CD4-positive, alpha-beta T cell treated with Interleukin-15 for 1 hour (primary cell): ENCODE measurements around the gene MED8.

Experiments used
- DNase-seq: peaks from one replicate; pipeline ENCODE4 v3.0.0-alpha.2; 2020

MED8 gene, protein sequence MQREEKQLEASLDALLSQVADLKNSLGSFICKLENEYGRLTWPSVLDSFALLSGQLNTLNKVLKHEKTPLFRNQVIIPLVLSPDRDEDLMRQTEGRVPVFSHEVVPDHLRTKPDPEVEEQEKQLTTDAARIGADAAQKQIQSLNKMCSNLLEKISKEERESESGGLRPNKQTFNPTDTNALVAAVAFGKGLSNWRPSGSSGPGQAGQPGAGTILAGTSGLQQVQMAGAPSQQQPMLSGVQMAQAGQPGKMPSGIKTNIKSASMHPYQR

DNA sequence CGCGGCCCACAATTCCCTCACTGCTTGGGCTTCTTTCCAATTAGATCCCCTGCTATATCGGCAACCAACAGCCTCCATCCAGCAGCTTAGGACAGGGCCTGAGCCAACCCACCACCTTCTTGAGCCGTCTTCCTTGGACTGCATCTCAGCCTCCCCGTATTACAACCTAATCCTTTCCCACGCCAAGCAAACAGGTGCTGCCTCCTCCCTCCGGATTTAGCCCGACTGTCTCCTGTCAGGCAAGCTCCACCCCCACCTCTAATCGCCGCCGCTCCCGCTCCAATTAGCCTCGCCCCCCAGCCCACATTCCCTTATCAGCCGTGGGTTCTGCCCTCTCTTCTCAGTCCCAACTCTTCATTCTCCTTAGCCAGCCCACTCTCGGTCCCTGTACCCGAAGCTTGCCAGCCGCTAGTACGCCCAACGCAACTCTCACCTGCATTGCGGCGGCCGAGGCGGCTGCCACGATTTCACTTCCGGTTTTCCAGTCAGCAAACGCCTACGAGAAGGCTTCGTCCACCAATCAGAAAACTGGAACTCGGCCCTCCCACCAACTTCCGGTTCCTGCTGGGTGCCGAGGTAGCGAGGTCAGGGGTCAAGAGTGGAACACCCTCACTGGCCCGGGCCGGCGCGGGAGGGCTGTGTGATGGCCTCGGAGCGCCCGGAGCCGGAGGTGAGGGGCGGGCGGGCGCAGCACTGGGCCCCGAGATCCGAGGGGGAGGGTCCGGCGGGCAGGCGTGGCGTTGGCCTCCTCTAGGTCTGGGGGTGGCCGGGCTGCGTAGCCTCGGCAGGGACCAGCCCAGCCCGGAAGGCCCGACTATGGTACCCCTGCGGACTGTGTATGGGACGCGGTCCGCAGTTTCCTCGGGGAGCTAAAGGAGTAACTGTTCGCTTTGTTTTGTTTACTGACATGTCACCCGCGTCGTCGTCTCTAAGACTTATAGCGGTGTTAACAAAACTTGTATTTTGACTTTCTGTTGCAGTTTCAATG lies at the start of gene MED8, which contains the start of gene SZT2:
MED8 (minus strand) TSS at position 475 of the 988 bp plus-strand sequence; CDS start at position 439, 36 bp downstream.
SZT2 (plus strand) TSS at position 574 of the 988 bp plus-strand sequence; CDS start at position 644, 70 bp downstream.
- DNase-seq, result peak; percentile 95

DNA sequence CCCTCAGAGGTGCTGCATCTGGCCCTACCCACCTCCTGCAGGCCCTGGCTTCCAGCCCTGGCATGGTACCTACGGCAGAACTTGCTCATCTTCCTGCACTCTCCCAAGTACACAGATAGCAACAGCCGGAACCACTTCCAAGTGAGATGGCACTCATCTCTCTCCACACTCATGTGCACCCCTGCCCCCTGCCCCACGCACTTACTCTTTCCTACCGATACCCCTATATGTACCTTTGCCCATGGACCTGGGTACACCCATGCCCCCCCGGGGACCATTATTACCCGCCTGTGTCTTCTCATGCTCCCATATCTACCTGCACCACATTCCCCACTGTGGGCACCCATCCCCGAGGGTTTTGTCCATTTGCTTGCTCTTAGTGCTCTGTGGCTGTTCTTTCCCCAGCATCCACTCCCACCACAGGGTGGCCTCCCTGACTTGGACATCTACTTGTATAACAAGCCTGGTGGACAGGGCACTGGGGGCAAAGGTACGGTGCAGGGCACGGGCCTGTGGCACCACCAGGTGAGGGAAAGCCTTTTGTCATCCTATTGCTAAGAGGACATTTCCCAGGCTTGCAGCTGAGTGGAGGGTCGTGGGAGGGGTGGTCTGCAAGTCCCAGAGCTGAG lies 49.5 kb upstream of the MED8 start:
- DNase-seq, result no peak

DNA sequence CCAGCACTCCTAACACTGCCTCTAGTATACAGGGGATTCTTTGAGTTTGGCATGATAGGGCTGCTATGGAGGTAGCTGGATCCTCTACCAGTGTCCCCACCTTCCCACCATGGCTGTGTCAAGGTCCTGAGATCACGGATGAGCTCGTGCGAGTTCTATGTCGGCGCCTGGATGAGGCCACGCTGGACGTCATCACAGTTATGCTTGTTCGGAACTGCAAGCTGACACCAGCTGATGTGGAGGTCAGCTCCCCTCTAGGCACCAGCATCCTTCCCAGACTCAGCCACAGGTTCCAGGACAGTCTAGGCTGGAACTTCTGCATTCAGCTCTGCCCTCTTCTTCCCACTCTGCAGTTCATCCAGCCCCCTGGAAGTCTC lies 49.0 kb upstream of the MED8 start:
- DNase-seq, result no peak

DNA sequence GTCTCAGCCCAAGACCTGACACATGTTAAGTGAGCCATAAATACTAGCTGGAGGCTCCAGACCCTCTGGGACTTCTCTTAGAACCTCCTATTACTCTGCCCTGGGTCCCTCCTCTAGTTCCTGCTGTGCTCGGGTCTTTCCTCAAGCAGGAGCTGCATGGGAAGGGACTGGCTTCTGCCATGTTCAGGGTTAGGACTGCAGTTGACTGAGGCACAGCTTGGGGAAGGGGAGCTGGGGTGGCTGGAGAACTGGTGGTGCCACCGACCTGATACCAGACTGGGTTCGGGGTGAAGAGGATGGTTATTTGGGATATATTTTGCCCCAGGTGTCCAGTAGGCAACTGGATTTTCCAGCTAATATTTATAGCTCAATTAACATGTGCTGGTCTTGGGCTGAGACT lies 48.4 kb upstream of the MED8 start:
- no peak for DNase-seq

DNA sequence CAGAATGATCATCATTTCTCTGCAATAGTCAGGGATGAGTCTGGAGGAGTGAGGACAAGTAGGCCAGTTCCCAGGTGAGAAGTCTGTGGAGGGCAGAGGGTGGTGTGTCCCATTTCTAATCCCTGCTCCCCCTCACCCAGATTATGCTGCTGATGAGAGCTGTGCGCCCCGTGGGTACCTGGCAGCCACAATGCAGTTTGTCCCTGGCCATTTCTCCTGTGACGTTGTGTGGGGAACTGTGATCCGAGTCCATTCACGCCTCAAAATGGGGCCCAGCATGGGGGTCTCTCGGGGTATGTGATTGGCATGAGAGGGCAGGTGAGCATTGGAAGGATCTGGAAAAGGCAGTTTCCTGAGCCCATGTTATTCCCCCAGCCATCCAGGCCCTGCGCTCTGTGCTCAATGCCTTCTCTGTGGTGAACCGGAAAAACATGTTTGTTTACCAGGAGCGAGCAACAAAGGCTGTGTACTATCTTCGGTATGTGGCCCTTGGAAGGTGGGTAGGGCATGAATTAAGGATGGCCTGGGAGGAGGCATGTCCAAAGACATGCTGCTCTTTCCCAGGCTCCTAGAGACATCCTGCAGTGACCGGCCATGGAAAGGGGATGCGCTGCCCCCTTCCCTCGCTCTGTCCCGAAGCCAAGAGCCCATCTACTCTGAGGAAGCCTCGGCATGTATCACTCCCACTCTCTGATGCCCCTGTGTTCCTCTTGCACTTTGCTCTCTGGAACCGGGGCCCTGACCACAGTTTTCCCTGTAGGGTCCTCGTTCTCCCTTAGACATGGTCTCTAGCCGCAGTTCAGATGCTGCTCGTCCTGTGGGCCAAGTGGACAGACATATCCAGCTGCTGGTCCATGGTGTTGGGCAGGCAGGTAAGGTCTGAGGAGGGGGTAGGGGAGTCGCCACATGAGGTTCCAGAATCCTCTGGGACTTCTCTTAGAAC lies 47.7 kb upstream of the MED8 start:
- no peak for DNase-seq

DNA sequence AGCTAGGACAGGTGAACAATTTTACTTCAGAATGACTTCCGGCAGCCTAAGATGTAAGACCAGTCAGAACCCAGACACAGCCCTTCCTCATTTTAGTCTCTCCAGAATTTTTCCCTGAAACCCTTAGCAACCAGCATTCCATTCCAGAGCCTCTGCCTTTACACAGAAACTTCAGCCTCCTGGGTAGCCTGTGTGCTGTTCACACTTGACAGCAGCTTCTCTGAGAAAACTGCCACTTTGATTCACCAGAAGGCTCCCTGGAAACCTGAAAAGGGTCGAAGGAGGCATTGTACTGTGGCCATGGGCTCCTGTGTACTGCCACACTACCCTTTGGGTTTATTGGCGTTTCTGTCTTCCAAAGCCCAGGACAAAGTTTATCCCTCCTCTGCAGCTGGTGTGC lies 46.8 kb upstream of the MED8 start:
- DNase-seq, result no peak

DNA sequence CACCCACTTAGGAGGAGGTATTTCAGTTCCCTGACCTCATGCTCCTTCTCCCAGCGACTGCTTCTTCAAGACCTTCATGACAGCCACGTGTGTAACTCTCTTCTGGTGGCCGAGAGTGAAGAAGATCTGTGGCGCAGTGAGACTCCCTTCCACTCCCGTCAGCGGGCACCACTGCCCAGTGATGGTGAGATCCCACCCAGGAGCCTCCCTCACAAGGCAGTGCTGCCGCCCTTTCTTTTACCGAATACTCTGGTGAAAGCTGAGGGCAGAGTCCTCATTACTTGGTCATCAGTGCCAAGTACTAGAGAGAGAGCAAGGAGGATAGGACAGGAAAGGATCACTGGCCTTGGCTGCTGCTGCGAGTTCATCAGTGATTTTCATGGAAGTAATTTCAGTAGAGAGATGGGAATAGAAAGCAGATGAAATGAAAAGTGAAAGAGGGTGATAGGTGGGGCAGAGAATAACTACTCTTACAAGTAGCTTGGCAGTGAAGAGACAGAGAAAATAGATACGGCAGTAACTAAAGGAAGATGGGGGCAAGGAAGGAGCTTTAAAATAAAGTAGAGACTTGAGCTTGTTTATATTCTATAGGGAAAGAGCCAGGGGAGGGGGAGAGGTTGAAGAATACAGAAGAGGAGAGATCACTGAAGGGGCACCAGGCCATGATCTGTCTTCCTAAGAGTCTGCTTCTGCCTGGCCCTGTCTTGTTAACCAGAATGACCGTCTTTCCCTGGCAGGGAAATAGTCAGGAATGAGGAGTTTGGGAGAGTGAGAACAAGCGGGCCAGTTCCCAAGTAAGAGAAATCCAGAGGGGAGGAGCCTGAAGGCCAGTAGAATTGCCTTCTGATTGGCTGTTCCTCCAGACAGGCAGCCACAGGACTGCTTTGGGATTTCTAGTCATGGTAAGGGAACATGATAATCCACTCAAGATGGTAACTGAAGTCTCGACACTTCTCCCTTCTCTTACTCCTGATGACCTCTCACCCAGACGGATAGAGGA lies 45.8 kb upstream of the MED8 start:
- DNase-seq, result no peak

DNA sequence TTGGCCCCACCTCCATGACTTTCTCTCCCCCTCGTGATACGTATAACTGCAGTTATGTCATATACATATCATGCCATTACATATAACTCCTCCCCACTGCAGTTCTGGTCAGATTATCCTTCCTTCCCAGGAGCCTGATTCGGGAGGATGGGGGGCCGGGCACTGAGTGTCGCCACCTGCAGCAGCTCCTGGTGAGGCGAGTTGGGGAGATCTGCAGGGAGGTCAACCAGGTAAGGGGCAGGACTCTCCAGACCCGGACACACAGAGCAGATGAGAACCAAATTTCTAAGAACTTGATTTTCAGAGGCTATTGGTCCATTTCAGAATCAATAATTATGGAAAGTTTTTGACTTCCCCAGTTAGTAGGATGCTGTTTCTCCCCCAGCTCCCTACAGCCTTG lies 44.7 kb upstream of the MED8 start:
- DNase-seq, result no peak

DNA sequence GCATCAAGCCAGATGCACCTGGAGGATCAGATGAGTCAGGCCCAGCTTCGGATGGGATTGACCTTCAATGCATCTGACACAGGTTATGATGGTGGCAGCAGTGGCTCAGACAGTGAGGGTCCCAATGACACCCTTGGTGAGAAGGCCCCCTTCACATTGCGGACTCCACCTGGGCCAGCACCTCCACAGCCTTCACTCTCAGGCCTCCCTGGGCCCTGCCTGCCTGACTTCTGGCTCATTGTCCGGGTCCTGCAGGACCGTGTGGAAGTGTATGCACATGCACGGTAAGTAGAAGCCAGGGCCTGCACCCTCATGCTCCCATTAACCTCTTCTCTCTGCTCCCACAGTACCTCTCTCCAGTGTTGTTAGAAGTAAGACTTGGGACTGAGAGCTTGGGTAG lies 43.3 kb upstream of the MED8 start:
- no peak for DNase-seq

DNA sequence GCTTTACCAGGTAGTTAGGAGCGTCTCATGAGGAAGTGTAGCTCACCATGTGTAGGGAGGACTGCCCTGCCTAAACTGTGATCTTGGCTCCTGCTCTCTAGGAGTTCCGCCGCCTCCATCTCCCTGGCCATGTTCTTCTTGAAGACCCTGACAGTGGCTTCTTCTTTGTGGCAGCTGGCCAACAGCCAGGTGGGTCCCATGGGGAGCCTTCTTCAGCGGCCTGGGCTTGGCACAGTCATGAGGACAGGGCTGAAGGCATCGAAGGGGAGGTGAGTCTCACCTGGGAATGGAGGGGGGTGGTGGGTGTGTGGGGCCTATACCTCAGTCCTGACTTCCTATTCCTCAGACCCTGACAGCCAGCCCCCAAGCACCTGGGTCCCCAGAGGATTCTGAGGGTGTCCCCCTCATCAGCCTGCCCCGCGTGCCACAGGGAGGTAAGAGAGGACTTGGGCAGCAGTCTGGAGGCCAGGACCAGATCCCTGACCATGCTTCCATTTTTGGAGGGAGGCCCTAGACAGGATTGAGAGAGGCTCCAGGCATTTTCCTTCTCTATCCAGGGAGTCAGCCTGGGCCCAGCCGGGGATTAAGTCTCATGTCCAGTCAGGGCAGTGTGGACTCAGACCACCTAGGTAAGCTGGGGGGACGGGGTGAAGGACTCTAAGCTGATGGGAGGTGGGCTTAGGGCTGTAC lies 42.7 kb upstream of the MED8 start:
- no peak for DNase-seq

DNA sequence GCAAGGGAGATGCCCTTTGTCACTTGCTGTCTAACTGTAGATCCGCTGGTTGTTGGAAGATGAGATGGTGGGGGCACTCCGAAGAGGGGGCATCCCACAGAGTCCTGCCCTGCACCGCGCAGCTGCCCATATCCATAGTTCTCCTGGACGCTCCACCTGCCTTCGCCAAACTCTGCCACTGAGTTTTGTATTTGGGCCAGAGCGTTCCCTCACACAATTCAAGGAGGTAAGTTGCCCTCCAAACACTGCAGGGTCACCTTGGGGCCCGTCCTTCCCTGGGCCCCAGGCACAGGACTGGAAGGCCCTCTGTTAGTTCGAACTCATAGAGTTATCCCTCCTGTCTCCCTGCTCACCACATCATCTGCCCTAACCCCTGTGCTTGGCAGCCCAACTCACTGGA lies 42.1 kb upstream of the MED8 start:
- DNase-seq, result no peak

DNA sequence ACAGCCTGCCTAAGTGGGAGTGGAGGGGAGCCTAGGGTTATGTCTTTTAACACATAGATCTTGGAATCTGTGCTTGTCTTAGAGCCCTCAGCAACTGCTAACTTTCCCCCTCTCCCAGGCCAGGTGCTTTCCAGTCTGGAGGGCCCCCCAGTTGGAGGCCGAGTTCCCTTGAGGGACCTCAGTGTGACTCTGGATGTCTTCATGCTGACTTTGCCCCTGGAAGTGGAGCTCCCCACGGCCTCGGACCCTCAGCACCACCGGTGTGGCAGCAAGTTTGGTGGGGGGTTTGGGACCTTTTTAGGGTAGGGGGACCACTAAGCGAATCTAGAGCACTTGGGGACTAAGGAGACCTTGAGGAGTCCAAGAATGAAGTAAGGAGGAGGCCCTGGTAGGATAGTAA lies 41.2 kb upstream of the MED8 start:
- DNase-seq, result no peak

DNA sequence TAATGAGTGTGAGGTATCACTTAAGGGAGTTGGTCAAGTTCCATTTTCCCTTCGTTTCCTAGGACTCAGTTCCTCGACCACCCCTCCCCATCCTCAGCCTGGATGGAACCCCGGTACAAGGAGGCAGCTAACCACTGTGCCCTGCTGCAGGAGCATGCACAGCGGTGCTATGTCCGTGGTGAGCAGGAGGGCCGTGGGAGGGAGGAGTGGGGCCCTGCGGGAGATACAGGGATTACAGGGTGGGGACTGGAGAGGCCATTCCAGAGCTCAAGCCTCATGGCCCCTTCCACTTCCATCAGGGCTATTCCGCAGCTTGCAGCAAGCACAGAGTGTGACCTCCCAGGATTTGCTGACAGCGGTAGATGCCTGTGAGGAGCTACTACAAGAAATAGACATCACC lies 38.3 kb upstream of the MED8 start:
- DNase-seq, result no peak

DNA sequence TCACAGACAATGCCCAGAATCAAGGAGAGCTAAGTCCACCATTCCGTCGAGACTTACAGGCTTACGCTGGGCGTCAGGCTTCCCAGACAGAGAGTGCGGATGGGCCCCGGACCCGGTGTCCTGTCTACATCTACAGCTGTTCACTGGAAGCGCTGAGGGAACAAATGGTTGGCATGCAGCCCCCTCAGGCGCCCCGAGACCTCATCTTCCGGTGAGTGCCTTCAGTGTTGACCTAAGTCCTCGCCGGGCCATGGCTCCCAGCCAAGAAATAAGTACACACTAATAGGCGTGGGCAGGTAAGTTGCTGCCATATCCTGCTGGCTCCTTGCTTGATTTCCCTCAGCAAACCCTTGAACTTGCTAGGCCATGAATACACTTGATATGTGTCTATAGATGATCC lies 37.9 kb upstream of the MED8 start:
- no peak for DNase-seq

DNA sequence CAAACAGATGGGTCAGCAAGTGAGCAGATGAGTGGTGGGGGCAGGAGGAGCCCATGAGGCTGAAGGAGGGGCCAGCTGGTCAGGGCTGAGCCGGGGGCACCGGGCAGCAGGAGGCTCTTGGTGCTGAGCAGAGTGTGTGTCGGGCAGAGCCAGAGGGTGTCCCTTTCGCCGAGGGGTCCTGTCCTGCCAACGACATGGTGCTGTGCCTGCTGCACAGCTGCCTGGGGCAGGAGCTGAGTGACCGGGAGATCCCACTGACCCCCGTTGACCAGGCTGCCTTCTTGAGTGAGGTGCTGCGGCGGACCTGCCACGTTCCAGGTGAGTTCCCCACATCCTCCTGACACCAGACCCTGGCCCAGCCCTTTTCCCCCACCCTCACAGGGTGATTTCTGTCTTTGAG lies 36.6 kb upstream of the MED8 start:
- DNase-seq, result no peak

DNA sequence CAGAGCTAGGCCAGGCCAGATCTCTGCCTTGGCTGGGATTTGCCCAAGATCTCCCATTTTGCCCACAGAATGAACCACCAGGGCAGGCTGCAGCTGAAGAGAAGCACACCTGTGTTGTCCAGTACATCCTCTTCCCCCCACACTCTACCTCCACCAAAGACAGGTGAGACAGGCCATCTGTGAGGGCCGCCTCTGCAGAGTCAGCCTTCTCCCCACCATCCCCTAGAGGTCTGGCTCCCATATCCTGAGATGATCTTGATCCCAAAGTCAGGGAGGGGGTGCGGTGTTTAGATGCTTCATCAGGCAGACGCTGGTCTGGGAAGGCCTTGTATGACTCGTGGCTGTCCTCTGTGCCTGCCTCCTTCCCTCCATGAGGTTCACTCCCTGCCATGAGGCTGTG lies 35.4 kb upstream of the MED8 start:
- no peak for DNase-seq

DNA sequence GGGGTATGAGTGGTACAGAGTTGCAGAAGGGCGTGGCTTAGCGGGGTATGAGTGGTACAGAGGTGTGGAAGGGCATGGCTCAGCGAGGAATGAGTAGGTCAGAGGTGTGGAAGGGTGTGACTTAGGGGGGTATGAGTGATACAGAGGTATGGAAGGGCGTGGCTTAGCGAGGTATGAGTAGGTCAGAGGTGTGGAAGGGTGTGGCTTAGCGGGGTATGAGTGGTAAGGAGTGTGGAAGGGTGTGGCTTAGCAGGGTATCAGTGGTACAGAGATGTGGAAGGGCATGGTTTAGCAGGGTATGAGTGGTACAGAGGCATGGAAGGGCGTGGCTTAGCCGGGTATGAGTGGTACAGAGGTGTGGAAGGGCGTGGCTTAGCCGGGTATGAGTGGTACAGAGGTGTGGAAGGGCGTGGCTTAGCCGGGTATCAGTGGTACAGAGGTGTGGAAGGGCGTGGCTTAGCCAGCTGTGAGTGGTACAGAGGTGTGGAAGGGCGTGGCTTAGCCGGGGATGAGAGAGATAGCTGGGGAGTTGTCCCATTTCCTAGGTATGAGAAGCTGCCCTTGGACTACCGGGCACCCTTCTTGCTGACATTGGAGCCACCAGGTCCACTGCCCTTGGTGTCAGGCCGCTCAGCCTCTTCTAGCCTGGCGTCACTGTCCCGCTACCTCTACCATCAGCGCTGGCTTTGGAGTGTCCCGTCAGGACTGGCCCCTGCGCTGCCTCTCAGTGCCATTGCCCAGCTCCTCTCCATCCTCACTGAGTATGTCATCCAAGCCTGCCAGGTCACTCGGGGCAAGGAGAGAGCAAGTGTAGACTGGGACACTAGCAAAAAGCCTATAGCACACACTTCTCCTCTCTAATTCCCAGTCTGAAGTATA lies 34.3 kb upstream of the MED8 start:
- DNase-seq, result no peak

DNA sequence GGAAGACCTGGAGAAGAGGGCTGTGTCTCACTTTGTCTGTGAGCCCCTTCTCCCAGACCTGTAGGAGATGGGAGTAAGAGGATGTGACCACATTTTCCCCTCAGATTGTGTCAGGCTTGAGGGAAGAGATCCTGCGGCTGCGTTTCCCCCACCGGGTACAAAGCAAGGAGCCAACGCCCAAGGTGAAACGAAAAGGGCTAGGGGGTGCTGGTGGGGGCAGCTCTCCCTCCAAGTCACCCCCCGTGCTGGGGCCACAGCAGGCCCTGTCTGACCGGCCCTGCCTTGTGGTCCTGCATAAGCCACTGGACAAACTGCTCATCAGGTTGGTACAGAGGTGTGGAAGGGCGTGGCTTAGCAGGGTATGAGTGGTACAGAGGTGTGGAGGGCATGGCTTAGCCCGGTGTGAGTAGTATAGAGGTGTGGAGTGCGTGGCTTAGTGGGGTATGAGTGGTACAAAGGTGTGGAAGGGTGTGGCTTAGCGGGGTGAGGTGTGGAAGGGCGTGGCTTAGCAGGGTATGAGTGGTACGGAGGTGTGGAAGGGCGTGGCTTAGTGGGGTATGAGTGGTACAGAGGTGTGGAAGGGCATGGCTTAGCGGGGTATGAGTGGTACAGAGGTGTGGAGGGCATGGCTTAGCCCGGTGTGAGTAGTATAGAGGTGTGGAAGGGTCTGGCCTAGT lies 33.5 kb upstream of the MED8 start:
- no peak for DNase-seq
